ENCODE data around the gene PGAM5.

PGAM5 gene

DNA sequence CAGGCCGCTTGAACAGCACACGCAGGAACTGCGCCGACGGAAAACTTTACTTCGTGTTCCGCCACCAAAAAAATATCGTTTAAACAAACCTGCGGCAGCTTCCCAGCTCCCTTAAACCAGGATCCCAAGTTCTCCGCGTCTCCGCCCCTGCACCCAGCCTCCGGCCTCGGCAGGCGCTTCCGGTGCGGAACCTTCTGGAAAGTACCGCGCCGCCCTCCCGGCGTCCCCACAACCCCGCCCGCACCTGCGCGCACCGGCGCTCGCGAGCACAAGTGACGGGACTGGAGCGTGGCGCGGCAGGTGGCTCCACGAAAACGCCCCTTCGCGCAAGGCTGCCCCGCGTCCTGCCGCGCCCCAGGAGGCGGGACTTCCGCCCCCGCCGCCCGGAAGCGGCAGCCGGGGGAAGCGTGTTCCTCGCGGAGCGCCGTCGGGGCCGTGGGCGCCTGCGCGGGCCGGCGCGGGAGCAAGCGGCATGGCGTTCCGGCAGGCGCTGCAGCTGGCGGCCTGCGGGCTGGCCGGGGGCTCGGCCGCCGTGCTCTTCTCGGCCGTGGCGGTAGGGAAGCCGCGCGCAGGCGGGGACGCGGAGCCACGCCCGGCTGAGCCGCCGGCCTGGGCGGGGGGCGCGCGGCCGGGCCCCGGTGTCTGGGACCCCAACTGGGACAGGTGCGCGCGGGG is at the start of gene PGAM5:
Gene PGAM5 (plus strand): TSS at position 438 of the 675 bp plus-strand sequence. CDS start 35 bp downstream, at position 473.
- DNase-seq (ENCODE audit: low read depth in 2 of 3, low spot score in 2 of 3): peak; percentile 55 to 82 (median 69)

DNA sequence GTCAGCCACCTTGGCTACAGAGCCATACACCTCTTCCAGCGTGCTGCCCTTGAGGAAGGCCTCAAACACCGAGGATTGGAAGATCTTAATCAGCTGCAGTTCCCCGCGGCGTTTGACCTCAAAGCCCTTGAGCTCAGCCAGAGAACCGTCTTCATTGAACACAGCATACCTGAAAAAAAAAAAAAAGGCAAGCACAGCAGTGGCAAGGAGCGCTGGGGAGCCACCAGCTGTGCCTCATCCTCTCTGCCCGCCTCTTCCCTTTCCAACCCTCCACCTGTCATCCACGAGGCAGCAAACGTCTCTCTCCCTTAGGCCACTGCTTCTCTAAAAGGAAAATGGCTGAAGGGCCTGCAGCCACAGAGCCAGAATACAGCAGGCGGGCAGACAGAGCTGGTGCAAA is 49.6 kb upstream of the PGAM5 start:
- no peak for DNase-seq (ENCODE audit: low read depth in 2 of 3, low spot score in 2 of 3)

- DNase-seq (ENCODE audit: low read depth in 2 of 3, low spot score in 2 of 3): no peak
These were observed 48.7 kb upstream of the PGAM5 start for GRCh38 chr12:132661972-132662371.

DNA sequence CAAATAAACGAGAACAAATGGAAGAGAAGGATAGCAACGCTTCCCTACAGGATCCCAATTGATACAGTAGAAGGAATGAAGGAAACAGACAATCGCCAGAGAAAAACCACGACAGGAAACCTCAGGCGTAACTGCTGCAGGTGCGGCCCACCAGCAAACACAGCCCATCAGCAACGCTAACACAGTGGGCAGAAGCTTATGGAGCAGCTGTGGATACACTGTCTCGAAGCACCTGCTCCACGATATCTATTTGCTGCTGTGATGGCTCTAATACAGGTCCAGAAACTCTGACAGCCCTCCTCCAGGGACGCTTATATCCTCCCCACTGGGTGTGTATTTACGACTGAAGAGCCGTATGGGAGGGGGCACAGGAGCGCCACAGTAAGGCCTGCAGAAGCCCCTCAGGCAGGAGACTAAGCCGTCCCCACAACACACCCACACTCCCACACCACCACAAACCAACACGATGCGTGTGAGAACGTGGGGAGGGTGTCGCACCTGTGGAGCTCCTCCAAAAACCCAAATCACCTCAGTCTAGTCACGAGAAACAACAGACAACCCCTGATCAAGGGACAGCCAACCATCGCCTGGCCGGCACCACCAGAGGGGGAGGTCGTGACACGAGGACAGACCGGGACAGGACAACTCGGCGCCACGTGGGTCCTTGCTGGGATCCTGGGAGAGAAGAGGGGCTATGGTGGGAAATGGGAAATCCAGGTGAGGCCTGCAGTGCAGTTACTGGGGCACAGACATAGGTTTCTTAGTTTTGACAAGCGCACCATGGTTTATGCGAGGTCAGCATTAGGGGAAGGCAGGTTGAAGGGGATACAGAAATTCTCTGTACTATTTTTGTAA is 47.5 kb upstream of the PGAM5 start:
- no peak for DNase-seq (ENCODE audit: low read depth in 2 of 3, low spot score in 2 of 3)

- DNase-seq (ENCODE audit: low read depth in 2 of 3, low spot score in 2 of 3): no peak
These were observed 46.2 kb upstream of the PGAM5 start for GRCh38 chr12:132664206-132665148.

GRCh38 chr12:132665149-132665491 is 45.5 kb upstream of the PGAM5 start:
- no peak for DNase-seq (ENCODE audit: low read depth in 2 of 3, low spot score in 2 of 3)

GRCh38 chr12:132665794-132666193 is 44.8 kb upstream of the PGAM5 start:
- DNase-seq (ENCODE audit: low read depth in 2 of 3, low spot score in 2 of 3): no peak

GRCh38 chr12:132668191-132669088 is 42.2 kb upstream of the PGAM5 start:
- DNase-seq (ENCODE audit: low read depth in 2 of 3, low spot score in 2 of 3): no peak

DNA sequence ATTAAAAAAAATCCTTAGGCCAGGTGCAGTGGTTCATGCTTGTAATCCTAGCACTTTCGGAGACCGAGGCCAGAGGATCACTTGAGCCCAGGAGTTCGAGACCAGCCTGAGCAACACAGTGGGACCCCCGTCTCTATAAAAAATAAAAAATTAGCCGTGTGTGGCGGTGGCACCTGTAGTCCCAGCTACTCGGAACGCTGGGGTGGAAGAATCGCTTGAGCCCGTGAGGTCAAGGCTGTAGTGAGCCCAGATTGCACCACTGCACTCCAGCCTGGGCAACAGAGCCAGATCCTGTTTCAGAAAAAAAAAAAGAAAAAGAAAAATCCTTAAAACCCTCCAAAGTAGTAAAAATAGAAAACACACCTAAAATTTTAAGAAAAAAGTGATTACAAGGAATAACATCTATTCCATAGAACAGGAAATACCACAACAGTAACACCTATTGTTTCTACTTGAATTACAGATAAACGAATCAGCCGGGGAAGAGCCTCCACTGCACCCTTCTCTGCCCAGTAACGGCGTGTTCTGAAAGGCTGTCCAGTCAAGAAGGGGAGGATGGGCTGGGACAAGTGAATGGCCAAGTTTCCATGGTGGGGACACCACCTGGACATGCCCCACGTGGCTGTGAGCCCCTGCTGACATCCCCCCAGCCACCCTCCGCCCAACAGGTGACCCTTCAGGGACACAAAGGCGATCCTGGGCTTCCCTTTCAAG is 41.3 kb upstream of the PGAM5 start:
- DNase-seq (ENCODE audit: low read depth in 2 of 3, low spot score in 2 of 3): no peak

- DNase-seq (ENCODE audit: low read depth in 2 of 3, low spot score in 2 of 3): no peak
These were observed 38.5 kb upstream of the PGAM5 start for GRCh38 chr12:132672116-132672515.

GRCh38 chr12:132672678-132673077 is 38.0 kb upstream of the PGAM5 start:
- no peak for DNase-seq (ENCODE audit: low read depth in 2 of 3, low spot score in 2 of 3)

DNA sequence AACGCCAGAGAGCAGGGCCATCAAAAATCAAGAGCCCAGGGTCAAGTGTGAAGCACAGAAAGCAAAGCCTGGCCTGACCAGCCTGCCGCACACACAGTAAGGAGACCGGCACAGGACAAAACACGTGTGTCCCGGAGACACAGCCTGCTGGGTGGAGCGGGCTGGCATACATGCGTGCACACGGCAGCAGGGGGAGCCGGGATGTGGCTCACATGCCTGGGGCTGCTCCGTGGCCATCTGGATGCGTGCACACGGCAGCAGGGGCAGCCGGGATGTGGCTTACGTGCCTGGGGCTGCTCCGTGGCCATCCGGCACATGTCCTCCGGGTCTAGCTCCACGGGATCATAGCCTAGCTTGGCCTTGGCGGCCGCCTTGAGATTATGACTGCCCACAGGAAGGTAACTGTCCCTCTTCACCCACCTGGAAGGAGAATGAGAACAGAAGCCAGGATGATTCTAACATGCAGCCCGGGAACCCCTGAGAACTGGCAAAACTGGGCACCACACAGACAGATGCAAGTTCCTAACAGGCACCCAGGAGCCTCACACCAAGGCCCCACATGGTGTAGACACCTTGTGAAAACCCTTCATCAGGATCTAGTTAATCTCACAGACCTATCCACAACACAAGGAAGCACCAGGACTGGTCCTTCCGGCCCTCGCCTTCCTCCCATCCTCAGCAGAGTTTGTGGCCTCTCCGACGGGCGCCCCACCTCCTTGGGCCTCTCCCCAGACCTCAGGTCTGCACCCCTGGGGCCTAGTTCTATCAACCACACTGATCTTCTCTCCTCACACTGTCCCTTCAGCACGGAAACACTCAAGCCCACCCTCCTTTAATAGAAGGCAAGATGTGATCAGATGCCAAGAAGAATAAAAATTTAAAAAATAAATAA is 37.1 kb upstream of the PGAM5 start:
- no peak for DNase-seq (ENCODE audit: low read depth in 2 of 3, low spot score in 2 of 3)

- DNase-seq (ENCODE audit: low read depth in 2 of 3, low spot score in 2 of 3): no peak
These were observed 36.1 kb upstream of the PGAM5 start for GRCh38 chr12:132674561-132674960.

GRCh38 chr12:132675757-132676432 is 34.7 kb upstream of the PGAM5 start:
- DNase-seq (ENCODE audit: low read depth in 2 of 3, low spot score in 2 of 3): no peak

GRCh38 chr12:132677492-132677891 is 33.1 kb upstream of the PGAM5 start:
- DNase-seq (ENCODE audit: low read depth in 2 of 3, low spot score in 2 of 3): no peak

- DNase-seq (ENCODE audit: low read depth in 2 of 3, low spot score in 2 of 3): no peak
These were observed 25.2 kb upstream of the PGAM5 start for GRCh38 chr12:132685400-132685799.

GRCh38 chr12:132686825-132687210 is 23.8 kb upstream of the PGAM5 start:
- no peak for DNase-seq (ENCODE audit: low read depth in 2 of 3, low spot score in 2 of 3)

Measured in activated CD8-positive, alpha-beta memory T cell treated with anti-CD3 and anti-CD28 coated beads for 48 hours (primary cell).